ENCODE data around the gene BPI.

GRCh38 chr20:38317422-38317821 is 13.5 kb downstream of the BPI start:
- TF ChIP-seq CTCF (IDR thresholded peaks at IDR 0.05) (no peak), POLR2A (IDR thresholded peaks at IDR 0.05) (no peak)
